NCI-H1436 treated with DMSO at 0.1 percent for 48 hours (cell line): Measurements from ENCODE around the gene PPFIA4.

Source experiments
- DNase-seq: peaks from one replicate; lab custom pipeline; 2025; lab: John Stamatoyannopoulos, UW

The PPFIA4 gene

GRCh38 chr1:203082571-203083462 lies 56.5 kb downstream of the PPFIA4 start:
- no peak for DNase-seq

GRCh38 chr1:203083463-203083921 lies 57.2 kb downstream of the PPFIA4 start:
- no peak for DNase-seq

- no peak for DNase-seq
These were observed 58.6 kb downstream of the PPFIA4 start for GRCh38 chr1:203084588-203085527.

- DNase-seq, result no peak
These were observed 59.5 kb downstream of the PPFIA4 start, which contains the start of gene MYOG for GRCh38 chr1:203085528-203086406. Gene MYOG, minus strand, starts transcription at chr1:203086012. Its CDS starts 51 bp downstream, at chr1:203085961.

GRCh38 chr1:203086992-203087763 lies 60.9 kb downstream of the PPFIA4 start:
- DNase-seq, result no peak

GRCh38 chr1:203088441-203088840 lies 62.1 kb downstream of the PPFIA4 start:
- no peak for DNase-seq

GRCh38 chr1:203089001-203089650 lies 62.8 kb downstream of the PPFIA4 start:
- no peak for DNase-seq

- no peak for DNase-seq
These were observed 63.4 kb downstream of the PPFIA4 start for GRCh38 chr1:203089651-203090045.

GRCh38 chr1:203090421-203091198 lies 64.3 kb downstream of the PPFIA4 start:
- DNase-seq, result no peak

GRCh38 chr1:203091199-203091477 lies 64.8 kb downstream of the PPFIA4 start:
- DNase-seq, result no peak

- DNase-seq, result no peak
These were observed 65.6 kb downstream of the PPFIA4 start for GRCh38 chr1:203091761-203092330.

- DNase-seq, result no peak
These were observed 67.6 kb downstream of the PPFIA4 start for GRCh38 chr1:203093754-203094410.

GRCh38 chr1:203095061-203095690 lies 68.9 kb downstream of the PPFIA4 start:
- DNase-seq, result no peak

GRCh38 chr1:203096566-203096965 lies 70.3 kb downstream of the PPFIA4 start:
- no peak for DNase-seq

GRCh38 chr1:203097001-203097400 lies 70.7 kb downstream of the PPFIA4 start:
- no peak for DNase-seq

- no peak for DNase-seq
These were observed 72.2 kb downstream of the PPFIA4 start for GRCh38 chr1:203098445-203098844.

- no peak for DNase-seq
These were observed 72.7 kb downstream of the PPFIA4 start for GRCh38 chr1:203098914-203099520.
